Naive B cell (primary cell): ENCODE data around the gene MFAP3. TPM values are rescaled to one million over a fixed set of nuclear protein-coding genes. Genes with fewer than 3 reads are reported as not detected.
"Not testable (repeated sequence)": the region's sequence is repeated elsewhere in the genome, so short reads cannot be mapped to it uniquely, and the experiment has no call there.

Experiments used
- ATAC-seq, 2 donors: fragments of 150-1000 bp; cut with Tn5 transposase; 2 replicates each; pipeline ENCODE4 v1.10.0; 2021; ENCODE audit warnings: low read depth in 2 of 2, mild to moderate bottlenecking in 2 of 2, moderate library complexity in 2 of 2
- DNase-seq: peaks from one replicate; pipeline ENCODE4 v3.0.0; 2022
- H3K27ac Mint-ChIP-seq, 6 donors: one replicate each; pipeline ENCODE4 v1.8.0; 2020 to 2022; ENCODE audit warnings: mild to moderate bottlenecking in 6 of 6, mixed read lengths in 6 of 6, moderate library complexity in 5 of 6, inconsistent platforms in 2 of 6
- H3K27me3 Mint-ChIP-seq, 3 donors: one replicate each; pipeline ENCODE4 v1.8.0; 2021 to 2022; ENCODE audit warnings: mixed read lengths in 3 of 3, mild to moderate bottlenecking in 1 of 3
- H3K36me3 Mint-ChIP-seq, 2 donors: one replicate each; pipeline ENCODE4 v1.8.0; 2020 to 2022; ENCODE audit warnings: mixed read lengths in 2 of 2, inconsistent platforms in 1 of 2, mild to moderate bottlenecking in 1 of 2
- H3K4me1 Mint-ChIP-seq, 3 donors: one replicate each; pipeline ENCODE4 v1.8.0; 2020 to 2022; ENCODE audit warnings: mixed read lengths in 3 of 3, inconsistent platforms in 1 of 3, mild to moderate bottlenecking in 1 of 3, moderate library complexity in 1 of 3
- H3K4me3 Mint-ChIP-seq, 8 donors: one replicate each; pipeline ENCODE4 v1.8.0; 2020 to 2022; ENCODE audit warnings: mild to moderate bottlenecking in 8 of 8, mixed read lengths in 8 of 8, moderate library complexity in 8 of 8, inconsistent platforms in 2 of 8
- H3K9me3 Mint-ChIP-seq, 7 donors: one replicate each; pipeline ENCODE4 v1.8.0; 2020 to 2022; ENCODE audit warnings: mixed read lengths in 7 of 7, mild to moderate bottlenecking in 5 of 7, inconsistent platforms in 2 of 7, moderate library complexity in 1 of 7
- polyA plus RNA-seq, 6 donors: library from polyadenylated mRNA; unstranded; fragments of 300-500 nt; fragmentation: Illumina TruSeq; gene quantifications; one replicate each; pipeline ENCODE4 v1.2.3, GENCODE V29; 2021; ENCODE audit warnings: low read depth in 6 of 6

The MFAP3 gene
- polyA plus RNA-seq, 6 donors from 2014 or later = 5.3 to 16.7 (median 6.5) TPM

GRCh38 chr5:154059039-154059430 is 20.3 kb downstream of the MFAP3 start:
- H3K4me3 Mint-ChIP-seq = no peak overlapping the region
- H3K9me3 Mint-ChIP-seq = no peaks in the 10 kb centered on the region
- DNase-seq = no peak
- H3K27ac Mint-ChIP-seq = peak overlapping the region in 2 of 6 donors; percentile 71 to 73
- peaks cover 16 to 25% (median 21%) of the 10 kb centered on the region in 3 donors for H3K4me1 Mint-ChIP-seq
- H3K27me3 Mint-ChIP-seq = no peaks in the 10 kb centered on the region
- peaks cover 7 to 8% of the 10 kb centered on the region in 2 donors for H3K36me3 Mint-ChIP-seq
- ATAC-seq = no peak

- Mint-ChIP-seq H3K27ac (peak overlapping the region in 2 of 6 donors; percentile 25 to 50), H3K36me3 (peaks cover 4 to 7% of the 10 kb centered on the region in 2 donors), H3K4me1 (peaks cover 16 to 25% (median 21%) of the 10 kb centered on the region in 3 donors), H3K4me3 (no peak overlapping the region), H3K9me3 (no peaks in the 10 kb centered on the region), H3K27me3 (no peaks in the 10 kb centered on the region)
- no peak for DNase-seq
- no peak for ATAC-seq
These were observed 20.8 kb downstream of the MFAP3 start for GRCh38 chr5:154059583-154059982.

- H3K4me3 Mint-ChIP-seq = no peak overlapping the region
- ATAC-seq (no peak), DNase-seq (no peak)
- H3K27ac Mint-ChIP-seq = no peak overlapping the region
- H3K4me1 Mint-ChIP-seq = peaks cover 16 to 25% (median 21%) of the 10 kb centered on the region in 3 donors
- H3K27me3 Mint-ChIP-seq = no peaks in the 10 kb centered on the region
- no peaks in the 10 kb centered on the region for H3K9me3 Mint-ChIP-seq
- peaks cover 0 to 4% of the 10 kb centered on the region in 2 donors for H3K36me3 Mint-ChIP-seq
These were observed 21.8 kb downstream of the MFAP3 start for GRCh38 chr5:154060606-154061005.

- Mint-ChIP-seq H3K36me3 (no peaks in the 10 kb centered on the region), H3K9me3 (no peaks in the 10 kb centered on the region), H3K4me3 (no peak overlapping the region), H3K4me1 (peaks cover 16 to 17% (median 16%) of the 10 kb centered on the region in 3 donors), H3K27ac (peak overlapping the region in 1 of 6 donors; percentile 49), H3K27me3 (peaks cover under 1 to 3% (median 2%) of the 10 kb centered on the region in 3 donors)
- DNase-seq (no peak), ATAC-seq (no peak)
These were observed 24.6 kb downstream of the MFAP3 start for GRCh38 chr5:154063372-154063771.

GRCh38 chr5:154065971-154066370 is 27.2 kb downstream of the MFAP3 start:
- Mint-ChIP-seq H3K9me3 (no peaks in the 10 kb centered on the region), H3K4me1 (no peaks in the 10 kb centered on the region), H3K4me3 (no peak overlapping the region), H3K36me3 (no peaks in the 10 kb centered on the region), H3K27me3 (peaks cover 6 to 14% (median 14%) of the 10 kb centered on the region in 3 donors), H3K27ac (no peak overlapping the region)
- DNase-seq (no peak), ATAC-seq (no peak)

GRCh38 chr5:154069854-154070253 is 31.1 kb downstream of the MFAP3 start:
- not testable (repeated sequence) for H3K9me3 Mint-ChIP-seq, DNase-seq, H3K36me3 Mint-ChIP-seq, ATAC-seq, H3K27ac Mint-ChIP-seq, H3K4me3 Mint-ChIP-seq, H3K4me1 Mint-ChIP-seq
- H3K27me3 Mint-ChIP-seq = peaks cover 18 to 36% (median 25%) of the 10 kb centered on the region in 3 donors

GRCh38 chr5:154071799-154072413 is 33.1 kb downstream of the MFAP3 start:
- H3K9me3 Mint-ChIP-seq = no peaks in the 10 kb centered on the region
- H3K27me3 Mint-ChIP-seq = peaks cover 18 to 42% (median 31%) of the 10 kb centered on the region in 3 donors
- peak overlapping the region in 3 of 6 donors; percentile 3 to 66 (median 58) for H3K27ac Mint-ChIP-seq
- H3K4me1 Mint-ChIP-seq = peaks cover 0 to 8% (median 7%) of the 10 kb centered on the region in 3 donors
- peak in 1 of 2 donors; percentile 16 for ATAC-seq
- no peak overlapping the region for H3K4me3 Mint-ChIP-seq
- no peaks in the 10 kb centered on the region for H3K36me3 Mint-ChIP-seq
- no peak for DNase-seq

- Mint-ChIP-seq H3K4me3 (no peak overlapping the region), H3K36me3 (no peaks in the 10 kb centered on the region), H3K9me3 (no peaks in the 10 kb centered on the region), H3K4me1 (peaks cover 0 to 8% (median 7%) of the 10 kb centered on the region in 3 donors), H3K27me3 (peaks cover 21 to 47% (median 36%) of the 10 kb centered on the region in 3 donors), H3K27ac (peak overlapping the region in 1 of 6 donors; percentile 58)
- peak; percentile 69 for DNase-seq
- peak; percentile 92 to 93 for ATAC-seq
These were observed 33.8 kb downstream of the MFAP3 start for GRCh38 chr5:154072414-154073171.

- Mint-ChIP-seq H3K4me1 (peaks cover 0 to 8% (median 7%) of the 10 kb centered on the region in 3 donors), H3K27ac (no peak overlapping the region), H3K4me3 (no peak overlapping the region), H3K9me3 (no peaks in the 10 kb centered on the region), H3K36me3 (no peaks in the 10 kb centered on the region), H3K27me3 (peaks cover 13 to 33% (median 18%) of the 10 kb centered on the region in 3 donors)
- DNase-seq (no peak), ATAC-seq (no peak)
These were observed 37.6 kb downstream of the MFAP3 start for GRCh38 chr5:154076240-154076922.

- DNase-seq (no peak), ATAC-seq (no peak)
- no peak overlapping the region for H3K27ac Mint-ChIP-seq
- no peaks in the 10 kb centered on the region for H3K36me3 Mint-ChIP-seq
- H3K4me3 Mint-ChIP-seq = no peak overlapping the region
- no peaks in the 10 kb centered on the region for H3K9me3 Mint-ChIP-seq
- H3K27me3 Mint-ChIP-seq = peaks cover 3 to 20% (median 11%) of the 10 kb centered on the region in 3 donors
- no peaks in the 10 kb centered on the region for H3K4me1 Mint-ChIP-seq
These were observed 38.9 kb downstream of the MFAP3 start for GRCh38 chr5:154077696-154078095.

- Mint-ChIP-seq H3K9me3 (no peaks in the 10 kb centered on the region), H3K4me1 (no peaks in the 10 kb centered on the region), H3K27ac (no peak overlapping the region), H3K36me3 (no peaks in the 10 kb centered on the region), H3K4me3 (no peak overlapping the region), H3K27me3 (peaks cover 3 to 20% (median 11%) of the 10 kb centered on the region in 3 donors)
- DNase-seq = no peak
- ATAC-seq = no peak
These were observed 39.5 kb downstream of the MFAP3 start for GRCh38 chr5:154078272-154078671.

GRCh38 chr5:154081246-154081645 is 42.5 kb downstream of the MFAP3 start:
- ATAC-seq = no peak
- no peaks in the 10 kb centered on the region for H3K36me3 Mint-ChIP-seq
- H3K27ac Mint-ChIP-seq = no peak overlapping the region
- H3K4me3 Mint-ChIP-seq = no peak overlapping the region
- H3K4me1 Mint-ChIP-seq = no peaks in the 10 kb centered on the region
- H3K27me3 Mint-ChIP-seq = peaks cover 3 to 19% (median 18%) of the 10 kb centered on the region in 3 donors
- no peak for DNase-seq
- no peaks in the 10 kb centered on the region for H3K9me3 Mint-ChIP-seq

GRCh38 chr5:154084062-154084639 is 45.4 kb downstream of the MFAP3 start:
- no peak for ATAC-seq
- no peaks in the 10 kb centered on the region for H3K9me3 Mint-ChIP-seq
- no peak overlapping the region for H3K27ac Mint-ChIP-seq
- no peak overlapping the region for H3K4me3 Mint-ChIP-seq
- H3K27me3 Mint-ChIP-seq = peaks cover 7 to 27% (median 26%) of the 10 kb centered on the region in 3 donors
- no peaks in the 10 kb centered on the region for H3K4me1 Mint-ChIP-seq
- no peak for DNase-seq
- no peaks in the 10 kb centered on the region for H3K36me3 Mint-ChIP-seq
